ENCODE measurements around the gene PGLYRP3. TPM values are rescaled to one million over a fixed set of nuclear protein-coding genes. Genes with fewer than 3 reads are reported as not detected.

The PGLYRP3 gene
- total and polyA plus RNA-seq, 2 donors (not counting 3 experiments of a cell fraction or from before 2014, with no cell fraction given): not detected

- no peaks in the 10 kb centered on the region for H3K9me1 ChIP-seq (replicated peaks; ENCODE audit: control insufficient read depth, extremely low read depth, insufficient read depth, low read length)
- no peak overlapping the region for H3K27ac ChIP-seq (ENCODE audit: insufficient read depth, low read depth, low read length)
- no peak overlapping the region for H3K4me3 ChIP-seq (replicated peaks in 1 of 3; ENCODE audit: insufficient read depth in 1 of 3, low read depth in 1 of 3, low read length in 3 of 3)
- H3K27me3 ChIP-seq (ENCODE audit: control insufficient read depth in 2 of 2, insufficient read depth in 2 of 2, low read length in 2 of 2): no peaks in the 10 kb centered on the region
- no peaks in the 10 kb centered on the region for H3K4me1 ChIP-seq (ENCODE audit: control insufficient read depth, extremely low read depth, insufficient read depth, low read length)
- no peaks in the 10 kb centered on the region for H4K20me1 ChIP-seq (replicated peaks; ENCODE audit: control insufficient read depth, extremely low read depth, insufficient read depth, low read length)
- H2AFZ ChIP-seq (ENCODE audit: low read depth, low read length): no peak overlapping the region
- no TSS peak for BruUV-seq (replicated peaks)
- no peak for TF ChIP-seq GATA2 (IDR thresholded peaks at IDR 0.05; ENCODE audit: insufficient read depth, insufficient read length, low read depth, low read length)
- no peak for TF ChIP-seq POLR2AphosphoS5 (IDR thresholded peaks at IDR 0.05; ENCODE audit: insufficient read depth, low read depth, low read length)
- TF ChIP-seq POLR2A (IDR thresholded peaks at IDR 0.05; ENCODE audit: low read depth, low read length): no peak
- TF ChIP-seq CTCF (IDR thresholded peaks at IDR 0.05; ENCODE audit: extremely low read depth in 1 of 2, insufficient read depth in 1 of 2, low read depth in 1 of 2, low read length in 2 of 2): no peak
- no peak for TF ChIP-seq MYC (IDR thresholded peaks at IDR 0.05; ENCODE audit: low read depth, low read length)
- TF ChIP-seq JUN (IDR thresholded peaks at IDR 0.05; ENCODE audit: borderline replicate concordance, insufficient read depth, insufficient read length, low read depth): no peak
- TF ChIP-seq EZH2 (IDR thresholded peaks at IDR 0.05; ENCODE audit: borderline replicate concordance, low read depth, low read length, severe bottlenecking): no peak
- TF ChIP-seq, protein P1, sequence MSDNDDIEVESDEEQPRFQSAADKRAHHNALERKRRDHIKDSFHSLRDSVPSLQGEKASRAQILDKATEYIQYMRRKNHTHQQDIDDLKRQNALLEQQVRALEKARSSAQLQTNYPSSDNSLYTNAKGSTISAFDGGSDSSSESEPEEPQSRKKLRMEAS (IDR thresholded peaks at IDR 0.05; ENCODE audit: insufficient read depth, insufficient read length): no peak
- TF ChIP-seq FOS (IDR thresholded peaks at IDR 0.05; ENCODE audit: borderline replicate concordance, insufficient read depth, low read length): no peak
- H3K9me3 ChIP-seq (replicated peaks; ENCODE audit: control insufficient read depth, insufficient read depth, low read length): no peaks in the 10 kb centered on the region
- POLR2A ChIA-PET: no interaction called here
- H3K36me3 ChIP-seq (ENCODE audit: control insufficient read depth in 2 of 2, extremely low read depth in 1 of 2, insufficient read depth in 2 of 2, low read length in 2 of 2): no peaks in the 10 kb centered on the region
- no peak overlapping the region for H3K9ac ChIP-seq (replicated peaks; ENCODE audit: extremely low read depth, insufficient read depth, low read length)
- dilution Hi-C loops (cut with MboI; ENCODE audit: extremely low pct_ligation_motif_present, low sequenced_read_pairs) (no loop called here), intact Hi-C loops (cut with micrococcal nuclease) (no loop called here)
- FAIRE-seq: no peak
- DNase-seq (ENCODE audit: low read depth, low spot score): no peak
- H3K79me2 ChIP-seq (ENCODE audit: control insufficient read depth, insufficient read depth, low read length): no peaks in the 10 kb centered on the region
- H3K4me2 ChIP-seq (ENCODE audit: insufficient read depth, low read length): no peak overlapping the region
- CTCF ChIA-PET: no interaction called here
These were observed 19.3 kb downstream of the PGLYRP3 start for GRCh38 chr1:153293480-153293775.
